ENCODE measurements around the gene SRP72. TPM values are rescaled to one million over a fixed set of nuclear protein-coding genes. Genes with fewer than 3 reads are reported as not detected.

The SRP72 gene, protein sequence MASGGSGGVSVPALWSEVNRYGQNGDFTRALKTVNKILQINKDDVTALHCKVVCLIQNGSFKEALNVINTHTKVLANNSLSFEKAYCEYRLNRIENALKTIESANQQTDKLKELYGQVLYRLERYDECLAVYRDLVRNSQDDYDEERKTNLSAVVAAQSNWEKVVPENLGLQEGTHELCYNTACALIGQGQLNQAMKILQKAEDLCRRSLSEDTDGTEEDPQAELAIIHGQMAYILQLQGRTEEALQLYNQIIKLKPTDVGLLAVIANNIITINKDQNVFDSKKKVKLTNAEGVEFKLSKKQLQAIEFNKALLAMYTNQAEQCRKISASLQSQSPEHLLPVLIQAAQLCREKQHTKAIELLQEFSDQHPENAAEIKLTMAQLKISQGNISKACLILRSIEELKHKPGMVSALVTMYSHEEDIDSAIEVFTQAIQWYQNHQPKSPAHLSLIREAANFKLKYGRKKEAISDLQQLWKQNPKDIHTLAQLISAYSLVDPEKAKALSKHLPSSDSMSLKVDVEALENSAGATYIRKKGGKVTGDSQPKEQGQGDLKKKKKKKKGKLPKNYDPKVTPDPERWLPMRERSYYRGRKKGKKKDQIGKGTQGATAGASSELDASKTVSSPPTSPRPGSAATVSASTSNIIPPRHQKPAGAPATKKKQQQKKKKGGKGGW
- total RNA-seq (2022; extraction: Qiagen RNA extraction): 42.9 to 53.8 TPM (median 52.4 TPM) in 5 replicates

GRCh38 chr4:56467284-56468096 is at the start of gene SRP72:
Gene SRP72, plus strand, starts transcription at chr4:56467617. Its CDS starts 19 bp downstream, at chr4:56467636.

GRCh38 chr4:56435140-56435926 is 32.1 kb upstream of the SRP72 start, which contains the start of gene PPAT:
Gene PPAT, minus strand, starts transcription at chr4:56435615. Its CDS starts 138 bp downstream, at chr4:56435477.

GRCh38 chr4:56505269-56506130 is 38.1 kb downstream of the SRP72 start, which contains the start of gene ARL9:
Gene ARL9, plus strand, starts transcription at chr4:56505791. Its CDS starts 72 bp downstream, at chr4:56505863.

Other genes with a start within 250 kb of the SRP72 start
- gene AASDH, start 80.1 kb upstream of the SRP72 start, total RNA-seq (2022; extraction: Qiagen RNA extraction): 2.6 to 3.5 TPM (median 2.8 TPM) in 5 replicates
- 14.9 to 18.5 TPM (median 15.8 TPM) in 5 replicates for gene PPAT, start 32.0 kb upstream of the SRP72 start, total RNA-seq (2022; extraction: Qiagen RNA extraction)
- 122 to 141 TPM (median 132 TPM) in 5 replicates for gene PAICS, start 31.4 kb upstream of the SRP72 start, total RNA-seq (2022; extraction: Qiagen RNA extraction)
- gene ARL9, start 38.2 kb downstream of the SRP72 start, total RNA-seq (2022; extraction: Qiagen RNA extraction): not detected in 5 replicates
- gene HOPX, start 213.7 kb downstream of the SRP72 start, total RNA-seq (2022; extraction: Qiagen RNA extraction): not detected in 5 replicates

All from A549 treated with Mapracorat at 1 μM for 4 hours (cell line).